Mucosa of descending colon (tissue), 3 donors: ENCODE measurements around the gene WDR12. TPM values are rescaled to one million over a fixed set of nuclear protein-coding genes. Genes with fewer than 3 reads are reported as not detected.
"Not testable (repeated sequence)": the region's sequence is repeated elsewhere in the genome, so short reads cannot be mapped to it uniquely, and the experiment has no call there.

Experiments
- ATAC-seq: fragments of 200-7000 bp; cut with Tn5 transposase; one replicate; pipeline ENCODE4 v1.9.1; 2020; ENCODE audit warnings: mild to moderate bottlenecking, moderate library complexity
- DNase-seq, 3 donors: peaks; one replicate each; pipeline ENCODE4 v3.0.0-alpha.2; 2020
- H3K36me3 ChIP-seq: fragments of 200-600 bp; one replicate; pipeline ENCODE4 v1.8.0; 2021; ENCODE audit warnings: low read depth, mild to moderate bottlenecking
- H3K4me1 ChIP-seq: fragments of 200-600 bp; one replicate; pipeline ENCODE4 v1.8.0; 2021; ENCODE audit warnings: low read depth, mild to moderate bottlenecking
- H3K4me3 ChIP-seq: fragments of 200-600 bp; one replicate; pipeline ENCODE4 v1.8.0; 2021; ENCODE audit warnings: mild to moderate bottlenecking
- H3K9me3 ChIP-seq: fragments of 200-600 bp; one replicate; pipeline ENCODE4 v1.8.0; 2021; ENCODE audit warnings: mild to moderate bottlenecking
- intact Hi-C, 2 donors: fragments of 100-400 bp; cut with DNase I in 1 of 2; cut with micrococcal nuclease in 1 of 2; formaldehyde crosslinking; loops; one replicate each; pipeline versions ENCODE4 v1.11.0 to v1.11.1; 2022; cut with DNase I, micrococcal nuclease
- total RNA-seq, 3 donors: library from RNA; stranded (reverse); fragmentation: NEBNext Ultra II Directional in 2 of 3; extraction: Animal tissue kit (Norgen Biotek cat#: 25700) in 2 of 3; gene quantifications; one replicate each; pipeline versions ENCODE4 v1.2.1 to v1.2.4, GENCODE V29; 2021 to 2023
- TF ChIP-seq, protein P1 (sequence below): fragments of 200-600 bp; IDR thresholded peaks from one replicate; pipeline ENCODE4 v1.8.0; 2022; ENCODE audit warnings: antibody characterized with exemption, mild to moderate bottlenecking
- donor health status: DM: no; HTN: no; CAD: no; lungs with moderate emphysema.
- donor health status: DM: no; HTN: no; CAD: no.
- donor health status: DM: no; HTN: yes; CAD: no.

Gene WDR12
- total RNA-seq, 3 donors from 2014 or later: 30.4 to 44.3 (median 32.8) TPM

DNA sequence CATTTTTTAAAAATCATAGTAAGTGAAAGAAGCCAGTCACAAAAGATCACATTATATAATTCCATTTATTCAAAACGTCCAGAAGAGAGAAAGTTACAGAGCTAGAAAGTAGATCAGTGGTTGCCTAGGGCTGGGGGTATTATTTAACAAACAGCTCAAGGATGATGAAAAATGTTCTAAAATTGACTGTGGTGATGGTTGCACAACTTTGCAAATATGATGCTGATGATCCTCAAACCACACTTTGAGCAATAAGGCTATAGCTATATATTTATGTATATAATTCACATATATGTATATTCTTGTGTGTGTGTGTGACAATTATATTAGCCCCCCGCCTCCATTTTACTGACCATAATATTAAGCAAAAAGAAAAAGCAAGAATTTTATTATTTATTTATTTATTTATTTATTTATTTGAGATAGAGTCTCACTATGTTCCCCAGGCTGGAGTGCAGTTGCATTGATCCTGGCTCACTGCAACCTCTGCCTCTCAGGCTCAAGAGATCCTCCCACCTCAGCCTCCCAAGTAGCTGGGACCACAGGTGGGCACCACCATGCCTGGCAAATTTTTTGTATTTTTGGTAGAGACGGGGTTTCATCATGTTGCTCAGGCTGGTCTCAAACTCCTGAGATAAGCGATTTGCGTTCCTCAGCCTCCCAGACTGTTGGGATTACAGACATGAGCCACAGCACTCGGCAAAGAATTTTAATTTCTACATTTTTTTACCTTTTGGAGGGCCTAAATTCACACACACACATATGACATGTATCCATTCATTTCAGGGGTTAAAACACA, 1.9 kb downstream of the WDR12 start:
- Histone ChIP-seq H3K9me3 (no peaks in the 10 kb centered on the region), H3K36me3 (no peaks in the 10 kb centered on the region), H3K4me3 (no peak overlapping the region), H3K4me1 (peaks cover 8% of the 10 kb centered on the region)
- intact Hi-C loops: no loop called here
- ATAC-seq: no peak
- DNase-seq: no peak
- TF ChIP-seq, protein P1, sequence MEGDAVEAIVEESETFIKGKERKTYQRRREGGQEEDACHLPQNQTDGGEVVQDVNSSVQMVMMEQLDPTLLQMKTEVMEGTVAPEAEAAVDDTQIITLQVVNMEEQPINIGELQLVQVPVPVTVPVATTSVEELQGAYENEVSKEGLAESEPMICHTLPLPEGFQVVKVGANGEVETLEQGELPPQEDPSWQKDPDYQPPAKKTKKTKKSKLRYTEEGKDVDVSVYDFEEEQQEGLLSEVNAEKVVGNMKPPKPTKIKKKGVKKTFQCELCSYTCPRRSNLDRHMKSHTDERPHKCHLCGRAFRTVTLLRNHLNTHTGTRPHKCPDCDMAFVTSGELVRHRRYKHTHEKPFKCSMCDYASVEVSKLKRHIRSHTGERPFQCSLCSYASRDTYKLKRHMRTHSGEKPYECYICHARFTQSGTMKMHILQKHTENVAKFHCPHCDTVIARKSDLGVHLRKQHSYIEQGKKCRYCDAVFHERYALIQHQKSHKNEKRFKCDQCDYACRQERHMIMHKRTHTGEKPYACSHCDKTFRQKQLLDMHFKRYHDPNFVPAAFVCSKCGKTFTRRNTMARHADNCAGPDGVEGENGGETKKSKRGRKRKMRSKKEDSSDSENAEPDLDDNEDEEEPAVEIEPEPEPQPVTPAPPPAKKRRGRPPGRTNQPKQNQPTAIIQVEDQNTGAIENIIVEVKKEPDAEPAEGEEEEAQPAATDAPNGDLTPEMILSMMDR: no peak

DNA sequence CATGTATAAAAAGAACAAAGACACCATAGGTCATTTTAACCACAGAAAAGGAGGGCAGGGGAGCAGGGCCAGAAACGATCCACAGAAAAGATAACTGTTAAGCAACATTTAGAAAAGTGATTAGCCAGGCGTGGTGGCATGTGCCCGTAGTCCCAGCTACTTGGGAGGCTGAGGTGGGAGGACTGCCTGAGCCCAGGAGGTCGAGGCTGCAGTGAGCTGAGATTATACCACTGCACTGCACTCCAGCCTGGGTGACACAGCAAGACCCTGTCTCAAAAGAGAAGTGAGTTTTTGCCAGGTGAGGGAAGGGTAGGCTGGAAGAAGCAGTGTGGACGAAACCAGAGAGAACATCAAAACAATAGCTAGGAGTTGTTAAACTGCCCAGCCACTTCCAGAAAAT, 3.3 kb downstream of the WDR12 start:
- H3K4me1 ChIP-seq: peaks cover 8% of the 10 kb centered on the region
- H3K4me3 ChIP-seq: no peak overlapping the region
- no peaks in the 10 kb centered on the region for H3K9me3 ChIP-seq
- DNase-seq (no peak), ATAC-seq (no peak)
- intact Hi-C loops: no loop called here
- TF ChIP-seq, protein P1: no peak
- H3K36me3 ChIP-seq: no peaks in the 10 kb centered on the region

DNA sequence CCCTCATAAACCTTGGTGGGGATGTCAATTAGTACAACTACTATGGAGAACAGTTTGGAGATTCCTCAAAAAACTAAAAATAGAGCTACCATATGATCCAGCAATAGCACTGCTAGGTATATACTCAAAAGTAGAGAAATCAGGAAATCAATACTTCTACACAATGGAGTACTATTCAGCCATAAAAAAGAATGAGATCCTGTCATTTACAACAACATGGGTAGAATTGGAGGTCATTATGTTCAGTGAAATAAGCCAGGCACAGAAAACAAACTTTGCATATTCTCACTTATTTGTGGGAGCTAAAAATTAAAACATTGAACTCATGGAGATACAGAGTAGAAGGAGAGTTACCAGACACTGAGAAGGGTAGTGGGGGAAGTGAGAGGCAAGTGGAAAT, 6.0 kb downstream of the WDR12 start:
- intact Hi-C loops, H3K4me1 ChIP-seq, H3K4me3 ChIP-seq, H3K9me3 ChIP-seq, H3K36me3 ChIP-seq, ATAC-seq, DNase-seq: not testable (repeated sequence)

DNA sequence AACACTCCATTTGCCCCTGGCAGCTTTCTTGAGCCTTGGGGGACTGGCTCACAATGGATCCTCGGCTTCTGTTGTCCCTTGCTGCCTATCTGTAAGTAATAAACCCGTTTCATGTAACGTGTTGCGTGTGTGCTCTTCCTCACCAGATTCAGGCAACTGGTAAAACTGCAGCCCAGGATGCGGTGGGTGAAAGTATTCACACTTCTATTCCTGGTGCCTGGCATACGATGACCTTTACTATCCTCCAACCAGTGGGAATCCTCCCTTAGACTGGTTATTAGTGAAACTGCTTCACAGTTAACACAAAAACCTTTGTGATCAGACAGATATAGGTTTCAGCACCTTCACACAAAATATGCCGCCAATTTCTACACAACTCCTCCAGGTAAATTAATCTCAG, 26.3 kb downstream of the WDR12 start:
- H3K4me3 ChIP-seq: no peak overlapping the region
- intact Hi-C loops: no loop called here
- TF ChIP-seq, protein P1: no peak
- DNase-seq (no peak), ATAC-seq (no peak)
- H3K4me1 ChIP-seq: no peaks in the 10 kb centered on the region
- H3K9me3 ChIP-seq: no peaks in the 10 kb centered on the region
- H3K36me3 ChIP-seq: no peaks in the 10 kb centered on the region

DNA sequence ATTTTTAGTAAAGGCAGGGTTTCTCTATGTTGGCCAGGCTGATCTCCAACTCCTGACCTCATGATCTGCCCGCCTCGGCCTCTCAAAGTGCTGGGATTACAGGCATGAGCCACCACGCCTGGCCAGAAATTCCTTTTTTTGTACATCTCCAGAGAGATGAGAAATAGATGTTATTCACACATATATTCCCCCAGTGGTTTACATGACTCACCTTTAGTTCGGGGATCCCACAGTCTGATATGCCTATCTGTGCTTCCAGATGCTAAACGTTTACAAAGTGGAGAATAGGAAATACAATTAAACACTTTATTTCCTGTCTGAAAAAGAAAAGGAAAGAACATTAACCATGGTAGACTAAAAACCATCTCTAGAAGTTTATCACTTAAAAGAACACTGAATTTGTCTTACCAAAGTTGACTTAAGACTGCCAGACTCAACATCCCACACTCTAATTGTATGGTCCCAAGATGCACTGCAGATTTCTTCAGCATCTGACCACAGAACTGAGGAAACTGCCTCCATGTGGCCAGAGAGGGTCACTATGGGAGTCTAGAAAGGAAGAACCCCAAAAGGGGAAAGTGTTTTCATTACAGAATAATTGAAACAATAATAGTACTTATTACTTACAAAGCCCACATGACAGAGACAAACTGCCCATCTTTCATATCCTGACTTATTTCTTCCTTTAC, 27.3 kb downstream of the WDR12 start:
- Histone ChIP-seq H3K36me3 (no peaks in the 10 kb centered on the region), H3K9me3 (no peaks in the 10 kb centered on the region), H3K4me3 (no peak overlapping the region), H3K4me1 (no peaks in the 10 kb centered on the region)
- ATAC-seq: no peak
- no peak for DNase-seq
- TF ChIP-seq, protein P1: no peak
- intact Hi-C loops: no loop called here

DNA sequence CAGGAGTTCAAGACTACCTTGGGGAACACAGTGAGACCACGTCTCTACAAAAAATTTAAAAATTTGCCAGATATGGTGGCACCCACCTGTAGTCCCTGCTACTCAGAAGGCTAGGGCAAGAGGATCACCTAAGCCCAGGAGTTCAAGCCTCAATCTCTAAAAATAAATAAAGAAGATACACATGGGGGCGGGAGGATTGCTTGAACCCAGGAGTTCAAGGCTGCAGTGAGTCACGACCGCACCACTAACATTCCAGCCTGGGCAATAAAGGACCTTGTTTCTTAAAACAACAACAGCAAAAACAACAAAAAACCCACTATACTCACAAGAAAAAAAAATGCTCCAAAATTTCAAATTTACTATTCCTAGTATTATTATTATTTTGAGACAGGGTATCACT, 29.9 kb downstream of the WDR12 start:
- H3K4me3 ChIP-seq: no peak overlapping the region
- TF ChIP-seq, protein P1: no peak
- DNase-seq (no peak), ATAC-seq (no peak)
- no peaks in the 10 kb centered on the region for H3K9me3 ChIP-seq
- intact Hi-C loops: no loop called here
- H3K36me3 ChIP-seq: no peaks in the 10 kb centered on the region
- no peaks in the 10 kb centered on the region for H3K4me1 ChIP-seq
